ENCODE measurements around the gene ANKS3.

DNA sequence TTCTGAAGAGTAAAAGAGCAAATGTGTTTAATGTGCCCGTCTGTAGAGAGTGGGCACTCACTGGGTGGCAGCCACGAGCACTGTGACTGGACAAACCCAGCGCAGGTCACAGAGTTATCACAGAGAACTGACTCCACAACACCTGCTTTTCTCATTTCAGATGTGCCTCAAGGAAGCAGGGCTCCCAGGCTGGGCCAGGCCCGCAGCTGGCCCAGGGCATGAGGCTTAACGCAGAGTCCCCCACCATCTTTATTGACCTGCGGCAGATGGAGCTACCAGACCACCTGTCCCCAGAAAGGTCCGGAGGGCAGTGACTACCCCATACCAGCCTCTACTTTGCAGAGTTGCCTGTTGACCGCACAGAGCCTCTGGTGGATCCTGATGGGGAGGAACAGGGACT is 12.1 kb upstream of the ANKS3 start:
- TF ChIP-seq, protein P1, sequence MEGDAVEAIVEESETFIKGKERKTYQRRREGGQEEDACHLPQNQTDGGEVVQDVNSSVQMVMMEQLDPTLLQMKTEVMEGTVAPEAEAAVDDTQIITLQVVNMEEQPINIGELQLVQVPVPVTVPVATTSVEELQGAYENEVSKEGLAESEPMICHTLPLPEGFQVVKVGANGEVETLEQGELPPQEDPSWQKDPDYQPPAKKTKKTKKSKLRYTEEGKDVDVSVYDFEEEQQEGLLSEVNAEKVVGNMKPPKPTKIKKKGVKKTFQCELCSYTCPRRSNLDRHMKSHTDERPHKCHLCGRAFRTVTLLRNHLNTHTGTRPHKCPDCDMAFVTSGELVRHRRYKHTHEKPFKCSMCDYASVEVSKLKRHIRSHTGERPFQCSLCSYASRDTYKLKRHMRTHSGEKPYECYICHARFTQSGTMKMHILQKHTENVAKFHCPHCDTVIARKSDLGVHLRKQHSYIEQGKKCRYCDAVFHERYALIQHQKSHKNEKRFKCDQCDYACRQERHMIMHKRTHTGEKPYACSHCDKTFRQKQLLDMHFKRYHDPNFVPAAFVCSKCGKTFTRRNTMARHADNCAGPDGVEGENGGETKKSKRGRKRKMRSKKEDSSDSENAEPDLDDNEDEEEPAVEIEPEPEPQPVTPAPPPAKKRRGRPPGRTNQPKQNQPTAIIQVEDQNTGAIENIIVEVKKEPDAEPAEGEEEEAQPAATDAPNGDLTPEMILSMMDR (IDR thresholded peaks at IDR 0.05; ENCODE audit: borderline replicate concordance, extremely low read depth, low read length, poor library complexity, severe bottlenecking): no peak
- no peak for TF ChIP-seq EZH2 (IDR thresholded peaks at IDR 0.05; ENCODE audit: borderline replicate concordance, low read depth, low read length, severe bottlenecking)

All from DND-41 (cell line).